Mesendoderm (in vitro differentiated cells): ENCODE measurements around the gene STK17A.

Experiments used
- DNase-seq: peaks from one replicate; pipeline ENCODE4 v3.0.0; 2013
- H2AK5ac ChIP-seq: 2 replicates; pipeline ENCODE4 v1.6.1; 2013; ENCODE audit warnings: low read length, inconsistent platforms
- H2BK120ac ChIP-seq: 2 replicates; pipeline ENCODE4 v1.6.1; 2013; ENCODE audit warnings: low read depth, mild to moderate bottlenecking, low read length, moderate library complexity, mixed read lengths
- H2BK15ac ChIP-seq: replicated peaks from 2 replicates; pipeline ENCODE4 v1.6.1; 2013; ENCODE audit warnings: low read depth, mild to moderate bottlenecking, moderate library complexity
- H2BK5ac ChIP-seq: 2 replicates; pipeline ENCODE4 v1.6.1; 2013; ENCODE audit warnings: low read length, inconsistent platforms
- H3K18ac ChIP-seq: 2 replicates; pipeline ENCODE4 v1.6.1; 2013; ENCODE audit warnings: mild to moderate bottlenecking, low read length, mixed read lengths
- H3K23ac ChIP-seq: one replicate; pipeline ENCODE4 v1.6.1; 2013; ENCODE audit warnings: low read length
- H3K27ac ChIP-seq: 2 replicates; pipeline ENCODE4 v1.5.1; 2013; ENCODE audit warnings: low read depth, mild to moderate bottlenecking, inconsistent platforms, low read length, moderate library complexity
- H3K27me3 ChIP-seq: 2 replicates; pipeline ENCODE4 v1.6.1; 2013; ENCODE audit warnings: low read length, control low read depth, mild to moderate bottlenecking, inconsistent platforms; ENCODE audit not compliant: insufficient read depth, poor library complexity
- H3K36me3 ChIP-seq: 2 replicates; pipeline ENCODE4 v1.6.1; 2013; ENCODE audit warnings: low read length, inconsistent platforms; ENCODE audit not compliant: control insufficient read depth, insufficient read depth
- H3K4ac ChIP-seq: one replicate; pipeline ENCODE4 v1.6.1; 2013; ENCODE audit warnings: low read depth, mild to moderate bottlenecking, low read length, moderate library complexity
- H3K4me1 ChIP-seq: 2 replicates; pipeline ENCODE4 v1.6.1; 2013; ENCODE audit warnings: low read depth, low read length, inconsistent platforms; ENCODE audit not compliant: control insufficient read depth
- H3K4me2 ChIP-seq: 2 replicates; pipeline ENCODE4 v1.6.1; 2013; ENCODE audit warnings: low read length
- H3K4me3 ChIP-seq: 2 replicates; pipeline ENCODE4 v1.5.1; 2013; ENCODE audit warnings: mild to moderate bottlenecking, low read length
- H3K56ac ChIP-seq: one replicate; pipeline ENCODE4 v1.6.1; 2013; ENCODE audit warnings: low read length
- H3K79me1 ChIP-seq: 2 replicates; pipeline ENCODE4 v1.6.1; 2013; ENCODE audit warnings: low read length, inconsistent platforms
- H3K79me2 ChIP-seq: 2 replicates; pipeline ENCODE4 v1.6.1; 2013; ENCODE audit warnings: mild to moderate bottlenecking, low read length; ENCODE audit not compliant: control insufficient read depth, insufficient read depth
- H3K9ac ChIP-seq: 2 replicates; pipeline ENCODE4 v1.6.1; 2013; ENCODE audit warnings: low read length, inconsistent platforms
- H4K5ac ChIP-seq: one replicate; pipeline ENCODE4 v1.6.1; 2013; ENCODE audit warnings: low read length
- H4K8ac ChIP-seq: one replicate; pipeline ENCODE4 v1.6.1; 2013; ENCODE audit warnings: low read depth, mild to moderate bottlenecking, control low read depth, low read length, moderate library complexity
- WGBS: extraction: QIAGEN DNeasy Blood & Tissue Kit; methylation state at CpG from one replicate; pipeline ENCODE4 v1.1.7; 2013; ENCODE audit warnings: low lambda C conversion rate, missing lambda C conversion rate; ENCODE audit not compliant: insufficient coverage; ENCODE audit errors: extremely low coverage; 5-methylcytosine and 5-hydroxymethylcytosine counted together

Gene STK17A

GRCh38 chr7:43588477-43589132, 5.7 kb downstream of the STK17A start:
- Histone ChIP-seq H3K4me2 (no peak overlapping the region), H3K79me1 (peaks cover 9% of the 10 kb centered on the region), H3K18ac (no peak overlapping the region), H4K8ac (no peak overlapping the region), H3K79me2 (peaks cover 14% of the 10 kb centered on the region), H3K4me1 (peaks cover 6% of the 10 kb centered on the region), H3K9ac (no peak overlapping the region), H2BK120ac (no peak overlapping the region), H3K36me3 (no peaks in the 10 kb centered on the region), H3K4ac (no peak overlapping the region), H2BK15ac (no peak overlapping the region), H3K56ac (no peak overlapping the region), H4K5ac (no peak overlapping the region), H3K4me3 (no peak overlapping the region), H2BK5ac (no peak overlapping the region), H2AK5ac (no peak overlapping the region), H3K23ac (no peak overlapping the region), H3K27me3 (no peaks in the 10 kb centered on the region), H3K27ac (no peak overlapping the region)
- no peak for DNase-seq
- WGBS = no CpG with 5 or more reads among the region's 5 CpGs

- no peak overlapping the region for H3K9ac ChIP-seq
- no peak overlapping the region for H3K56ac ChIP-seq
- no peak overlapping the region for H3K4me2 ChIP-seq
- no peak for DNase-seq
- peaks cover 5% of the 10 kb centered on the region for H3K4me1 ChIP-seq
- H3K23ac ChIP-seq = no peak overlapping the region
- peaks cover 15% of the 10 kb centered on the region for H3K79me2 ChIP-seq
- H2BK5ac ChIP-seq = no peak overlapping the region
- H3K4ac ChIP-seq = no peak overlapping the region
- no peak overlapping the region for H2BK120ac ChIP-seq
- peaks cover 8% of the 10 kb centered on the region for H3K79me1 ChIP-seq
- H2BK15ac ChIP-seq = no peak overlapping the region
- H3K27ac ChIP-seq = no peak overlapping the region
- no peak overlapping the region for H3K4me3 ChIP-seq
- H3K27me3 ChIP-seq = no peaks in the 10 kb centered on the region
- H3K36me3 ChIP-seq = no peaks in the 10 kb centered on the region
- no peak overlapping the region for H4K5ac ChIP-seq
- H3K18ac ChIP-seq = no peak overlapping the region
- H2AK5ac ChIP-seq = no peak overlapping the region
- H4K8ac ChIP-seq = no peak overlapping the region
Observed at GRCh38 chr7:43589133-43589478, 6.2 kb downstream of the STK17A start.

GRCh38 chr7:43589728-43590127, 6.8 kb downstream of the STK17A start:
- no peak overlapping the region for H3K27ac ChIP-seq
- H3K79me1 ChIP-seq = peaks cover 7% of the 10 kb centered on the region
- no peak overlapping the region for H2BK15ac ChIP-seq
- no CpG with 5 or more reads among the region's 3 CpGs for WGBS
- no peak overlapping the region for H2BK120ac ChIP-seq
- no peak overlapping the region for H3K4ac ChIP-seq
- no peak overlapping the region for H3K4me2 ChIP-seq
- no peaks in the 10 kb centered on the region for H3K4me1 ChIP-seq
- no peak overlapping the region for H3K18ac ChIP-seq
- no peak overlapping the region for H4K8ac ChIP-seq
- H3K4me3 ChIP-seq = no peak overlapping the region
- no peak for DNase-seq
- H2BK5ac ChIP-seq = no peak overlapping the region
- no peak overlapping the region for H3K56ac ChIP-seq
- no peak overlapping the region for H4K5ac ChIP-seq
- H3K79me2 ChIP-seq = peaks cover 14% of the 10 kb centered on the region
- no peak overlapping the region for H3K9ac ChIP-seq
- no peak overlapping the region for H2AK5ac ChIP-seq
- no peaks in the 10 kb centered on the region for H3K36me3 ChIP-seq
- H3K27me3 ChIP-seq = no peaks in the 10 kb centered on the region
- H3K23ac ChIP-seq = no peak overlapping the region

GRCh38 chr7:43590862-43591557, 8.1 kb downstream of the STK17A start:
- Histone ChIP-seq H3K9ac (no peak overlapping the region), H3K4me2 (no peak overlapping the region), H2BK5ac (no peak overlapping the region), H3K36me3 (no peaks in the 10 kb centered on the region), H3K79me1 (peaks cover 7% of the 10 kb centered on the region), H2AK5ac (no peak overlapping the region), H3K27me3 (no peaks in the 10 kb centered on the region), H3K27ac (no peak overlapping the region), H3K4me3 (no peak overlapping the region), H2BK120ac (no peak overlapping the region), H2BK15ac (no peak overlapping the region), H3K23ac (no peak overlapping the region), H3K56ac (no peak overlapping the region), H4K5ac (no peak overlapping the region), H3K79me2 (peaks cover 14% of the 10 kb centered on the region), H4K8ac (no peak overlapping the region), H3K4ac (no peak overlapping the region), H3K18ac (no peak overlapping the region), H3K4me1 (no peaks in the 10 kb centered on the region)
- no peak for DNase-seq
- WGBS = no CpG with 5 or more reads among the region's 2 CpGs

- no peak overlapping the region for H3K9ac ChIP-seq
- no peak overlapping the region for H3K4me3 ChIP-seq
- no peak overlapping the region for H3K18ac ChIP-seq
- H3K4me1 ChIP-seq = no peaks in the 10 kb centered on the region
- no peak overlapping the region for H2BK15ac ChIP-seq
- H2BK5ac ChIP-seq = no peak overlapping the region
- H3K4ac ChIP-seq = no peak overlapping the region
- no peak overlapping the region for H2BK120ac ChIP-seq
- H4K5ac ChIP-seq = no peak overlapping the region
- H3K56ac ChIP-seq = no peak overlapping the region
- peak; percentile 25 for DNase-seq
- no peak overlapping the region for H4K8ac ChIP-seq
- no peaks in the 10 kb centered on the region for H3K36me3 ChIP-seq
- H3K4me2 ChIP-seq = no peak overlapping the region
- peaks cover 7% of the 10 kb centered on the region for H3K79me1 ChIP-seq
- H3K27me3 ChIP-seq = no peaks in the 10 kb centered on the region
- no CpG with 5 or more reads among the region's 4 CpGs for WGBS
- H3K23ac ChIP-seq = no peak overlapping the region
- H2AK5ac ChIP-seq = no peak overlapping the region
- no peak overlapping the region for H3K27ac ChIP-seq
- peaks cover 12% of the 10 kb centered on the region for H3K79me2 ChIP-seq
Observed at GRCh38 chr7:43591558-43592180, 8.8 kb downstream of the STK17A start.
